ENCODE results near the gene SLC6A9. TPM values are rescaled to one million over a fixed set of nuclear protein-coding genes. Genes with fewer than 3 reads are reported as not detected.

Gene SLC6A9
- 11.9 to 17.8 TPM (median 17.0 TPM) in 5 replicates for total RNA-seq (2022; extraction: Qiagen RNA extraction)

GRCh38 chr1:44031252-44032169 lies at the start of gene SLC6A9:
Gene SLC6A9 (minus strand): TSS chr1:44031462. CDS start chr1:44024277, 7,185 bp downstream.

DNA sequence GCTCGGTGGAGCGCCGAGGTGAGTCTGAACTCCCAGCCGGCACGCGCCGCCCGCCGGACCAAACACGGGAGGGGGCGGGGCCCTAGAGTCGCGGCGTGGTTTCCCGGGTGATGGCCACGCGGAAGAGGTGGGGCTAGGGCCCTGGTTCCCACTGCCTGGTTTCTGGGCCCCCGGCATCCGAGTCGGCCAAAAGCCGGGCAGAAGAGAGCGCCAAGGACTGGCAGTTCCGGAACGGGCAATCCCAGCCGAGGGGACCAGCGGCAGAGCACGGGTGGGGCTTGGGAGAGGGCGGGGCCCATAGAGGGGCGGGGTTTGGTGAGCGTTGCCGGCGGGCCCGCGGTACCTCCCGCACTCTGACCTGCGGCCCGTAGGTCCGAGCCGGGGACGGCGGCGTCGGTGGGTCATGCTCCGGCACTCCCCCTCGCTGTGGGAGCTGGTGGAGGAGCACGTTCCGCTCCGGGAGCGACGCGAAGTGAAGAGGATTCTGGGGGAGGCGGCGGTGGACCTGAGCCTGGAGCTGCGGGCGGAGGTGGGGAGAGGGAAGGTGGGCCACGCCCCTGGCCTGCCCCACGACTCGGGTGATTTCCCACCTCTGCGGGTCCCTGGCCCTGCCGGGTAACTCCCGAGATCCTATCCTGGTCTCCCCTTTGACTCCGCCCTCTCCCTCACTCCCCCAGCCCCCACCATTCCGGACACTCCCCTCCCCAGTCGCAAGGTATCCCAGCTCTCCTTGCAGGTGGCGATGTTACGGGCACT lies 39.6 kb downstream of the SLC6A9 start, which contains the start of gene CCDC24:
Gene CCDC24 (plus strand): TSS at position 124 of the 756 bp plus-strand sequence. CDS start 280 bp downstream, at position 404.

DNA sequence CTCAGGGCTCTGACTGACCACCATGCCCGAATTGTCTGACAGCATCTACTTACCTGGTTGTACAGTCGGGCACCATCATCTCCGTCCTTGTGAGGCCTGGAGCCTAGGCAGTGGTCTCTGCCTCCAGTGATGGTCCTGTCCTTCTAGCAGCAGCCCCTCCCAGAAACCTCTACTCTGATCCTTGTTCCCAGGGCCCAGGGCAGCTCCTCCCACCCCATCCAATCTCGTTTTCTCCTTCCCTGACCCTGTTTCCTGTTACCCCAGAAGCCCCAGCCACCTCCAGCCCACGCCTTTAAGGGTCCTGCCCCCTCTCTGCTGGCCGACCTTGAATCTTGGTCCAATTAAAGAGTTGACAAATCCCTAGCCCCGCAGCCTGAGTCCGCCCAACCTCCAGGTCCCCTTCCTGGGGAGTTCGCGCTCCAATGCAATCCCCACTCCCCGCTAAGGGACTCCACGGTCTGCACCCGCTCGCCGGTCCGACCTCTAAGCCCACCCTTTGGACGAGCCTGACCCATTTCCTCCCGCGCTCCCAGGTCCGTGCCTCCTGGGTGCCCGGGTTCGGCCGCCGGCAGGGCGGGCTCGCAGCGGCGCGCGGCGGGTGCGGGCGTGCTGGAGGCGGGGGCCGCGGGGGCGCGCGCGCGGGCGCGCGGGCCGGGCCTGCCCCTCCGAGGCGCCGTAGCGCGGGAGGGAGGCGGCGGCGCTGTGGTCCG lies 52.6 kb downstream of the SLC6A9 start, which contains the start of gene B4GALT2:
Gene B4GALT2 (plus strand): TSS at position 660 of the 710 bp plus-strand sequence. CDS start 1,951 bp downstream, outside the sequence.

GRCh38 chr1:43974443-43975248 lies 56.6 kb downstream of the SLC6A9 start, which contains the start of gene ATP6V0B:
Gene ATP6V0B (plus strand): TSS chr1:43974960. CDS start chr1:43975041, 81 bp downstream.

GRCh38 chr1:43969746-43970466 lies 61.4 kb downstream of the SLC6A9 start, which contains the start of gene DPH2:
Gene DPH2 (plus strand): TSS chr1:43970010. CDS start chr1:43970176, 166 bp downstream.

Other genes with a start within 250 kb of the SLC6A9 start
- 0.15 to 0.27 TPM (median 0.20 TPM) in 5 replicates for gene ARTN, start 97.7 kb downstream of the SLC6A9 start, total RNA-seq (2022; extraction: Qiagen RNA extraction)
- 11.6 to 17.0 TPM (median 16.1 TPM) in 5 replicates for gene IPO13, start 84.5 kb downstream of the SLC6A9 start, total RNA-seq (2022; extraction: Qiagen RNA extraction)
- gene DPH2, start 61.5 kb downstream of the SLC6A9 start, total RNA-seq (2022; extraction: Qiagen RNA extraction) = 39.6 to 43.7 TPM (median 41.5 TPM) in 5 replicates
- gene ATP6V0B, start 56.5 kb downstream of the SLC6A9 start, total RNA-seq (2022; extraction: Qiagen RNA extraction) = 96.0 to 178 TPM (median 153 TPM) in 5 replicates
- 46.6 to 71.8 TPM (median 68.6 TPM) in 5 replicates for gene B4GALT2, start 52.3 kb downstream of the SLC6A9 start, total RNA-seq (2022; extraction: Qiagen RNA extraction)
- gene CCDC24, start 39.9 kb downstream of the SLC6A9 start, total RNA-seq (2022; extraction: Qiagen RNA extraction) = 5.7 to 8.3 TPM (median 7.8 TPM) in 5 replicates
- 0.27 to 0.50 TPM (median 0.34 TPM) in 5 replicates for gene KLF17, start 87.4 kb upstream of the SLC6A9 start, total RNA-seq (2022; extraction: Qiagen RNA extraction)
- 0.02 to 0.03 TPM in 2 of 5 replicates, not detected in the others for gene KLF18, start 110.2 kb upstream of the SLC6A9 start, total RNA-seq (2022; extraction: Qiagen RNA extraction)
- gene DMAP1, start 182.0 kb upstream of the SLC6A9 start, total RNA-seq (2022; extraction: Qiagen RNA extraction) = 19.7 to 21.7 TPM (median 20.4 TPM) in 5 replicates

Measured in A549 treated with CORT108297 at 1 μM for 4 hours (cell line).